ENCODE data around the gene HSPB9.

- TF ChIP-seq, protein P1, sequence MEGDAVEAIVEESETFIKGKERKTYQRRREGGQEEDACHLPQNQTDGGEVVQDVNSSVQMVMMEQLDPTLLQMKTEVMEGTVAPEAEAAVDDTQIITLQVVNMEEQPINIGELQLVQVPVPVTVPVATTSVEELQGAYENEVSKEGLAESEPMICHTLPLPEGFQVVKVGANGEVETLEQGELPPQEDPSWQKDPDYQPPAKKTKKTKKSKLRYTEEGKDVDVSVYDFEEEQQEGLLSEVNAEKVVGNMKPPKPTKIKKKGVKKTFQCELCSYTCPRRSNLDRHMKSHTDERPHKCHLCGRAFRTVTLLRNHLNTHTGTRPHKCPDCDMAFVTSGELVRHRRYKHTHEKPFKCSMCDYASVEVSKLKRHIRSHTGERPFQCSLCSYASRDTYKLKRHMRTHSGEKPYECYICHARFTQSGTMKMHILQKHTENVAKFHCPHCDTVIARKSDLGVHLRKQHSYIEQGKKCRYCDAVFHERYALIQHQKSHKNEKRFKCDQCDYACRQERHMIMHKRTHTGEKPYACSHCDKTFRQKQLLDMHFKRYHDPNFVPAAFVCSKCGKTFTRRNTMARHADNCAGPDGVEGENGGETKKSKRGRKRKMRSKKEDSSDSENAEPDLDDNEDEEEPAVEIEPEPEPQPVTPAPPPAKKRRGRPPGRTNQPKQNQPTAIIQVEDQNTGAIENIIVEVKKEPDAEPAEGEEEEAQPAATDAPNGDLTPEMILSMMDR (tag by site-specific recombination; IDR thresholded peaks at IDR 0.05): no peak
- TF ChIP-seq YY1 (tag by site-specific recombination; IDR thresholded peaks at IDR 0.05) (no peak), ZNF433 (tag by site-specific recombination; IDR thresholded peaks at IDR 0.05; ENCODE audit: low read depth) (no peak), ZBTB7A (tag by site-specific recombination; IDR thresholded peaks at IDR 0.05; ENCODE audit: low read depth) (no peak), GLIS2 (tag by site-specific recombination; IDR thresholded peaks at IDR 0.05) (no peak), REPIN1 (tag by site-specific recombination; IDR thresholded peaks at IDR 0.05; ENCODE audit: low read depth) (no peak), ZNF513 (tag by site-specific recombination; IDR thresholded peaks at IDR 0.05) (no peak)
- TF ChIP-seq, protein P2, sequence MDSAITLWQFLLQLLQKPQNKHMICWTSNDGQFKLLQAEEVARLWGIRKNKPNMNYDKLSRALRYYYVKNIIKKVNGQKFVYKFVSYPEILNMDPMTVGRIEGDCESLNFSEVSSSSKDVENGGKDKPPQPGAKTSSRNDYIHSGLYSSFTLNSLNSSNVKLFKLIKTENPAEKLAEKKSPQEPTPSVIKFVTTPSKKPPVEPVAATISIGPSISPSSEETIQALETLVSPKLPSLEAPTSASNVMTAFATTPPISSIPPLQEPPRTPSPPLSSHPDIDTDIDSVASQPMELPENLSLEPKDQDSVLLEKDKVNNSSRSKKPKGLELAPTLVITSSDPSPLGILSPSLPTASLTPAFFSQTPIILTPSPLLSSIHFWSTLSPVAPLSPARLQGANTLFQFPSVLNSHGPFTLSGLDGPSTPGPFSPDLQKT (IDR thresholded peaks at IDR 0.05; ENCODE audit: borderline replicate concordance, low read depth, low read length): no peak
- TF ChIP-seq, protein P3, sequence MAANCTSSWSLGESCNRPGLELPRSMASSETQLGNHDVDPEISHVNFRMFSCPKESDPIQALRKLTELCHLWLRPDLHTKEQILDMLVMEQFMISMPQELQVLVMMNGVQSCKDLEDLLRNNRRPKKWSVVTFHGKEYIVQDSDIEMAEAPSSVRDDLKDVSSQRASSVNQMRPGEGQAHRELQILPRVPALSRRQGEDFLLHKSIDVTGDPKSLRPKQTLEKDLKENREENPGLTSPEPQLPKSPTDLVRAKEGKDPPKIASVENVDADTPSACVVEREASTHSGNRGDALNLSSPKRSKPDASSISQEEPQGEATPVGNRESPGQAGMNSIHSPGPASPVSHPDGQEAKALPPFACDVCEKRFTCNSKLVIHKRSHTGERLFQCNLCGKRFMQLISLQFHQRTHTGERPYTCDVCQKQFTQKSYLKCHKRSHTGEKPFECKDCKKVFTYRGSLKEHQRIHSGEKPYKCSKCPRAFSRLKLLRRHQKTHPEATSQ (tag by site-specific recombination; IDR thresholded peaks at IDR 0.05): no peak
Measured at GRCh38 chr17:42088736-42089135, 33.9 kb upstream of the HSPB9 start.

Measured in HEK293 (cell line).